AG04449 (cell line): ENCODE results near the gene PLOD2.

Experiments used
- CTCF ChIA-PET: fragments of 350-600 bp; formaldehyde crosslinking; extraction: SDS; loops from one replicate; lab custom pipeline; 2021; ENCODE audit warnings: antibody characterized with exemption; lab: Yijun Ruan, JAX
- POLR2A ChIA-PET: fragments of 400-600, 350-600 bp; formaldehyde crosslinking; extraction: SDS; loops from one replicate; lab custom pipeline; 2020; ENCODE audit warnings: antibody characterized with exemption, inconsistent platforms; lab: Yijun Ruan, JAX
- DNase-seq: peaks from one replicate; pipeline ENCODE4 v3.0.0-alpha.2; 2010; ENCODE audit warnings: low read depth, low spot score
- H3K4me3 ChIP-seq: 2 replicates; pipeline ENCODE4 v1.5.1; 2011; ENCODE audit warnings: low read depth, mild to moderate bottlenecking, control low read depth, low read length
- TF ChIP-seq, protein P1 (sequence below): IDR thresholded peaks from one replicate; pipeline ENCODE4 v1.5.1; 2011; ENCODE audit warnings: mild to moderate bottlenecking, moderate library complexity, low read length, control low read depth, inconsistent platforms; ENCODE audit not compliant: insufficient read depth; ENCODE audit errors: missing control alignments

PLOD2 gene

GRCh38 chr3:146100825-146101444 lies 60.0 kb downstream of the PLOD2 start:
- H3K4me3 ChIP-seq, result no peak overlapping the region
- ChIA-PET CTCF (interaction anchor here (1.0 kb wide), 1 partner anchor 87 kb away, joined by 3 read pairs; no protein-coding TSS in a partner anchor), POLR2A (interaction anchor here (1.8 kb wide), 1 partner anchor 60 kb away, joined by 4 read pairs; the partner anchor contains the start of gene PLOD2)
- TF ChIP-seq, protein P1, sequence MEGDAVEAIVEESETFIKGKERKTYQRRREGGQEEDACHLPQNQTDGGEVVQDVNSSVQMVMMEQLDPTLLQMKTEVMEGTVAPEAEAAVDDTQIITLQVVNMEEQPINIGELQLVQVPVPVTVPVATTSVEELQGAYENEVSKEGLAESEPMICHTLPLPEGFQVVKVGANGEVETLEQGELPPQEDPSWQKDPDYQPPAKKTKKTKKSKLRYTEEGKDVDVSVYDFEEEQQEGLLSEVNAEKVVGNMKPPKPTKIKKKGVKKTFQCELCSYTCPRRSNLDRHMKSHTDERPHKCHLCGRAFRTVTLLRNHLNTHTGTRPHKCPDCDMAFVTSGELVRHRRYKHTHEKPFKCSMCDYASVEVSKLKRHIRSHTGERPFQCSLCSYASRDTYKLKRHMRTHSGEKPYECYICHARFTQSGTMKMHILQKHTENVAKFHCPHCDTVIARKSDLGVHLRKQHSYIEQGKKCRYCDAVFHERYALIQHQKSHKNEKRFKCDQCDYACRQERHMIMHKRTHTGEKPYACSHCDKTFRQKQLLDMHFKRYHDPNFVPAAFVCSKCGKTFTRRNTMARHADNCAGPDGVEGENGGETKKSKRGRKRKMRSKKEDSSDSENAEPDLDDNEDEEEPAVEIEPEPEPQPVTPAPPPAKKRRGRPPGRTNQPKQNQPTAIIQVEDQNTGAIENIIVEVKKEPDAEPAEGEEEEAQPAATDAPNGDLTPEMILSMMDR, result no peak
- no peak for DNase-seq

DNA sequence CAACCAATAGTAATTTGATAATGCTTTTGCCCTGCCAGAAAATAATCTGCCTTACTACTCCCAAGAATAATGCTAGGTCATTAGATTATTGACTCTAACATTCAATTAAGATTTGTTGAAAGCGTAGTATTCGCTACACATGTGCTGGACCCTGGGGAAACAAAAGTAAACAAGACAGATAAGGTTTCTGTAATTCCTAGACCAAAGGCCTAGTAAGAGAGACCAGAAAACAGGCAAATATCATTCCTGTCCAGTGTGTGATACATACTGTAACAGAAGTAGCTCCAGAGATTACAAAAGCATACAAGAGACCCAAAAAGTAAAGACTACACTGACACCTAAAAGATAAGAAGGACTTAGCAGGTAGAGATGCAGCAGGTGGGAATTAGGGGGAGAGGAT lies 60.8 kb downstream of the PLOD2 start:
- no peak overlapping the region for H3K4me3 ChIP-seq
- DNase-seq, result no peak
- TF ChIP-seq, protein P1, result no peak
- POLR2A ChIA-PET, result no interaction called here
- CTCF ChIA-PET, result no interaction called here

DNA sequence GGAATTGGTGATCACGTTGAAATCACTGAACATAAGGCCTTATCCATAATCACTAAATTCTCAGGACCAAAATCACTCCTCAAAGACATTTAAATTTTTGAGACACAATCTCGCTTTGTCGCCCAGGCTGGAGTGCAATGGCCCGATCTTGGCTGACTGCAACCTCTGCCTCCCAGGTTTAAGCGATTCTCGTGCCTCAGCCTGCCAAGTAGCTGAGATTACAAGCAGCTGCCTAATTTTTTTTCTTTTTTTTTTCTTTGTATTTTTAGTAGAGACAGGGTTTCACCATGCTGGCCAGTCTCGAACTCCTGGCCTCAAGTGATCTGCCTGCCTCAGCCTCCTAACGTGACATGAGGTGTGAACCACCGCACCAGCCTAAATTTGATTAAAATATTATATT lies 61.7 kb downstream of the PLOD2 start:
- TF ChIP-seq, protein P1, result no peak
- H3K4me3 ChIP-seq, result no peak overlapping the region
- POLR2A ChIA-PET, result no interaction called here
- DNase-seq, result no peak
- CTCF ChIA-PET, result interaction anchor here (1.0 to 1.2 kb wide), 2 partner anchors 35 to 88 kb away, joined by 3 to 4 read pairs; no protein-coding TSS in a partner anchor

DNA sequence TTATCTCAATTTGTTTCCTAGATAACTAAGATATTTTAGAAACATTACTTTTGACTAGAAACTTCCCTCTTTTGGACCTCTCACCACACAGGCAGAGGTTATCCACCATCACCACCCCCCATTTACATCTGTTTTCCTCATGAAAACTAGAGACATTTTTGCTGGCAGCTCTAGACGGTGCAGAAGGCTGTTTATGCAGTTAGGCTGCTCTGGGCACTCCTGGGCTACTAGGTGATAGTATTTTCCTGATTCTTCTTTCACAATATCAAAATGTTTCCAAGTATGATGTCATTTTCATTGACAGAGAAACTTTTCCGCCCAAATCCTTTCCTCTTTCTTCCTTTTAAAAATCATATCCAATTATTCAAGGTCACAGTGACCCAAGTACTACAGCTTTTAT lies 67.1 kb downstream of the PLOD2 start:
- ChIA-PET POLR2A (no interaction called here), CTCF (interaction anchor here (1.1 to 1.4 kb wide), 2 partner anchors 83 to 94 kb away, joined by 3 read pairs; no protein-coding TSS in a partner anchor)
- TF ChIP-seq, protein P1, result no peak
- no peak overlapping the region for H3K4me3 ChIP-seq
- no peak for DNase-seq

GRCh38 chr3:146092230-146092629 lies 68.8 kb downstream of the PLOD2 start:
- CTCF ChIA-PET, result interaction anchor here (0.7 to 1.2 kb wide), 2 partner anchors 95 to 98 kb away, joined by 3 read pairs; no protein-coding TSS in a partner anchor
- TF ChIP-seq, protein P1, result no peak
- DNase-seq, result no peak
- POLR2A ChIA-PET, result interaction anchor here (1.2 to 1.3 kb wide), 2 partner anchors 19 to 69 kb away, joined by 3 to 4 read pairs; partner anchors contain the start of gene PLOD2
- no peak overlapping the region for H3K4me3 ChIP-seq

- CTCF ChIA-PET, result interaction anchor here (1.7 kb wide), 1 partner anchor 26 kb away, joined by 4 read pairs; no protein-coding TSS in a partner anchor
- TF ChIP-seq, protein P1, result no peak
- POLR2A ChIA-PET, result no interaction called here
- no peak overlapping the region for H3K4me3 ChIP-seq
- no peak for DNase-seq
Measured at GRCh38 chr3:146091397-146091796, 69.6 kb downstream of the PLOD2 start.
